ENCODE measurements around the gene SMIM20. TPM values are rescaled to one million over a fixed set of nuclear protein-coding genes. Genes with fewer than 3 reads are reported as not detected.

SMIM20 gene
- total RNA-seq, 1 donor = 10.5 TPM

- DNase-seq (ENCODE audit: low read depth in 2 of 3, low spot score in 2 of 3) = peak in 2 of 3 donors; percentile 14 to 51
These were observed 11.6 kb downstream of the SMIM20 start for GRCh38 chr4:25925486-25926201.

- DNase-seq (ENCODE audit: low read depth in 2 of 3, low spot score in 2 of 3) = no peak
These were observed 12.4 kb downstream of the SMIM20 start for GRCh38 chr4:25926462-25926861.

- no peak for DNase-seq (ENCODE audit: low read depth in 2 of 3, low spot score in 2 of 3)
These were observed 13.6 kb downstream of the SMIM20 start for GRCh38 chr4:25927361-25928195.

GRCh38 chr4:25928379-25929297, 14.6 kb downstream of the SMIM20 start:
- DNase-seq (ENCODE audit: low read depth in 2 of 3, low spot score in 2 of 3) = no peak

GRCh38 chr4:25929298-25929686, 15.3 kb downstream of the SMIM20 start:
- no peak for DNase-seq (ENCODE audit: low read depth in 2 of 3, low spot score in 2 of 3)

- DNase-seq (ENCODE audit: low read depth in 2 of 3, low spot score in 2 of 3) = no peak
These were observed 16.8 kb downstream of the SMIM20 start for GRCh38 chr4:25930731-25931354.

GRCh38 chr4:25936696-25937095, 22.7 kb downstream of the SMIM20 start:
- DNase-seq (ENCODE audit: low read depth in 2 of 3, low spot score in 2 of 3) = no peak

GRCh38 chr4:25937801-25938200, 23.8 kb downstream of the SMIM20 start:
- DNase-seq (ENCODE audit: low read depth in 2 of 3, low spot score in 2 of 3) = no peak

- DNase-seq (ENCODE audit: low read depth in 2 of 3, low spot score in 2 of 3) = no peak
These were observed 24.3 kb downstream of the SMIM20 start for GRCh38 chr4:25938366-25938765.

- no peak for DNase-seq (ENCODE audit: low read depth in 2 of 3, low spot score in 2 of 3)
These were observed 24.8 kb downstream of the SMIM20 start for GRCh38 chr4:25938787-25939186.

- no peak for DNase-seq (ENCODE audit: low read depth in 2 of 3, low spot score in 2 of 3)
These were observed 25.3 kb downstream of the SMIM20 start for GRCh38 chr4:25939330-25939729.

GRCh38 chr4:25941457-25942221, 27.6 kb downstream of the SMIM20 start:
- DNase-seq (ENCODE audit: low read depth in 2 of 3, low spot score in 2 of 3) = no peak

- no peak for DNase-seq (ENCODE audit: low read depth in 2 of 3, low spot score in 2 of 3)
These were observed 29.3 kb downstream of the SMIM20 start for GRCh38 chr4:25943312-25943711.

GRCh38 chr4:25943805-25944204, 29.8 kb downstream of the SMIM20 start:
- no peak for DNase-seq (ENCODE audit: low read depth in 2 of 3, low spot score in 2 of 3)

GRCh38 chr4:25948051-25948450, 34.0 kb downstream of the SMIM20 start:
- DNase-seq (ENCODE audit: low read depth in 2 of 3, low spot score in 2 of 3) = no peak

- peak in 1 of 3 donors; percentile 11 for DNase-seq (ENCODE audit: low read depth in 2 of 3, low spot score in 2 of 3)
These were observed 35.2 kb downstream of the SMIM20 start for GRCh38 chr4:25949173-25949748.

- DNase-seq (ENCODE audit: low read depth in 2 of 3, low spot score in 2 of 3) = no peak
These were observed 36.0 kb downstream of the SMIM20 start for GRCh38 chr4:25949994-25950393.

- no peak for DNase-seq (ENCODE audit: low read depth in 2 of 3, low spot score in 2 of 3)
These were observed 36.7 kb downstream of the SMIM20 start for GRCh38 chr4:25950461-25951389.
